ENCODE data around the gene DPP4. TPM values are rescaled to one million over a fixed set of nuclear protein-coding genes. Genes with fewer than 3 reads are reported as not detected.

The DPP4 gene
- total and polyA plus RNA-seq, 4 donors = 7.2 to 51.6 (median 21.3) TPM

DNA sequence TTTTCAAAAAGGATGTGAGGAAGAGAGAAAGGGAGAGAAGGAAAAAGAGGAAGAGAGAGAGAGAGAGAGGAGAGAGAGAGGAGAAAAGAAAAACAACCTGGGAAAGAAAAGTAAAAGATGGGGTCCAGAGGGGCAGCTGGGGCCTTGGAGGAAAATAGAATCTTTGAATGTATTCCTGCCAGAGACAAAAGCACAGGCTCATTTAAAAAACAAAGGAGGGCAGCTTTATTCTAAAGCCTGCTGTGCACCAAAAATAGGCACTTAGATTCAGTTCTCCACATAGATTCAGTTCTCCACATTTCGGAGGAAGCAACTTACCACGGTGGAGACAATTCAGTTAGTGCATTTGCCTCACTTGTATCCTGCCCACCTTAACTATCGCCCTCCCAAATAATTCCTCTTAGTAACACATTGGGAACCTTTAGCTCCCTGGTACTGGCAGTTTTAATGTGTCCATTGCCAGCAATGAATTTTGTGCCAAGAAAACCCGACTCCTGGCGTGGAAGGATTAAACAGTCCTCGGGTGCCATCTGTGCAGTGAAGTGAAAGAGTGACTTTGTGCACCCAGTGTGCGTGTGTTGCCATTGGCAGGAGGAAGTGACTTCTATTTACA, 71.3 kb downstream of the DPP4 start:
- H3K27me3 ChIP-seq (ENCODE audit: control insufficient read depth in 3 of 3, insufficient read depth in 3 of 3, low read length in 2 of 3) = no peaks in the 10 kb centered on the region
- no peak for ATAC-seq (ENCODE audit: insufficient read depth, low FRiP score)
- H3K4me1 ChIP-seq (ENCODE audit: control insufficient read depth in 5 of 5, insufficient read depth in 5 of 5, low read length in 5 of 5) = peaks cover 0 to 5% (median 0%) of the 10 kb centered on the region in 5 donors
- H3K4me3 ChIP-seq = no peak overlapping the region
- no peak overlapping the region for H3K9ac ChIP-seq (ENCODE audit: insufficient read depth in 1 of 2, low read length in 2 of 2)
- no peak for DNase-seq
- peaks cover 0 to 1% (median 0%) of the 10 kb centered on the region in 4 donors for H3K36me3 ChIP-seq (ENCODE audit: control insufficient read depth in 4 of 4, insufficient read depth in 4 of 4, low read length in 4 of 4)
- TF ChIP-seq, protein P1, sequence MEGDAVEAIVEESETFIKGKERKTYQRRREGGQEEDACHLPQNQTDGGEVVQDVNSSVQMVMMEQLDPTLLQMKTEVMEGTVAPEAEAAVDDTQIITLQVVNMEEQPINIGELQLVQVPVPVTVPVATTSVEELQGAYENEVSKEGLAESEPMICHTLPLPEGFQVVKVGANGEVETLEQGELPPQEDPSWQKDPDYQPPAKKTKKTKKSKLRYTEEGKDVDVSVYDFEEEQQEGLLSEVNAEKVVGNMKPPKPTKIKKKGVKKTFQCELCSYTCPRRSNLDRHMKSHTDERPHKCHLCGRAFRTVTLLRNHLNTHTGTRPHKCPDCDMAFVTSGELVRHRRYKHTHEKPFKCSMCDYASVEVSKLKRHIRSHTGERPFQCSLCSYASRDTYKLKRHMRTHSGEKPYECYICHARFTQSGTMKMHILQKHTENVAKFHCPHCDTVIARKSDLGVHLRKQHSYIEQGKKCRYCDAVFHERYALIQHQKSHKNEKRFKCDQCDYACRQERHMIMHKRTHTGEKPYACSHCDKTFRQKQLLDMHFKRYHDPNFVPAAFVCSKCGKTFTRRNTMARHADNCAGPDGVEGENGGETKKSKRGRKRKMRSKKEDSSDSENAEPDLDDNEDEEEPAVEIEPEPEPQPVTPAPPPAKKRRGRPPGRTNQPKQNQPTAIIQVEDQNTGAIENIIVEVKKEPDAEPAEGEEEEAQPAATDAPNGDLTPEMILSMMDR (IDR thresholded peaks at IDR 0.05; ENCODE audit: control extremely low read depth, extremely low read depth) = no peak
- H3K9me3 ChIP-seq (ENCODE audit: control insufficient read depth in 4 of 4, insufficient read depth in 3 of 4, low read length in 3 of 4) = no peaks in the 10 kb centered on the region
- H3K27ac ChIP-seq (ENCODE audit: low read depth in 1 of 2, low read length in 1 of 2) = no peak overlapping the region
- 77 to 79% methylated on average over 7 of the region's 7 CpGs for WGBS, 2 donors

DNA sequence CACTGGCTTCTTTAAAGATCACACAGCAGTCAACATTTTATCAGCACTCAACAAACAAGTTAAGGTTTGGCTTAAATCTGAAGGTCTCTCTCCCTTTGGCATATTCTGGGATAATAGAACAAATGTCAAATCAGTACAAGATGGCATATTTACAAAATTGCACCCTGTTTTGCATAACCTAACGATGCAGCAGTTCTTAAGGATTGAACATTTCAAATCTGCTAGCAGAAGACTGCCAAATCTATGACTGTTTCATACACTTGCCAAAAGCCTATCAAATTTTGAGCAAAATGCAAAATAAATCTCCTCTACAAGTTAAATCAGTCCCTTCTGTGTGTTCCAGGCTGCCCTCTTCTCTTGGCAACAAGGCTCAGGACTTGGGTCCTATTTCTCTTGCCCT, 73.6 kb downstream of the DPP4 start:
- Histone ChIP-seq H3K4me3 (no peak overlapping the region), H3K4me1 (ENCODE audit: control insufficient read depth in 5 of 5, insufficient read depth in 5 of 5, low read length in 5 of 5) (peaks cover 0 to 11% (median 0%) of the 10 kb centered on the region in 5 donors), H3K36me3 (ENCODE audit: control insufficient read depth in 4 of 4, insufficient read depth in 4 of 4, low read length in 4 of 4) (peaks cover 0 to 1% (median 0%) of the 10 kb centered on the region in 4 donors), H3K9me3 (ENCODE audit: control insufficient read depth in 4 of 4, insufficient read depth in 3 of 4, low read length in 3 of 4) (no peaks in the 10 kb centered on the region), H3K9ac (ENCODE audit: insufficient read depth in 1 of 2, low read length in 2 of 2) (no peak overlapping the region), H3K27me3 (ENCODE audit: control insufficient read depth in 3 of 3, insufficient read depth in 3 of 3, low read length in 2 of 3) (no peaks in the 10 kb centered on the region), H3K27ac (ENCODE audit: low read depth in 1 of 2, low read length in 1 of 2) (no peak overlapping the region)
- no peak for DNase-seq
- WGBS, 2 donors = 83 to 85% methylated on average over 1 of the region's 1 CpG
- TF ChIP-seq, protein P1 (IDR thresholded peaks at IDR 0.05; ENCODE audit: control extremely low read depth, extremely low read depth) = no peak
- ATAC-seq (ENCODE audit: insufficient read depth, low FRiP score) = no peak

DNA sequence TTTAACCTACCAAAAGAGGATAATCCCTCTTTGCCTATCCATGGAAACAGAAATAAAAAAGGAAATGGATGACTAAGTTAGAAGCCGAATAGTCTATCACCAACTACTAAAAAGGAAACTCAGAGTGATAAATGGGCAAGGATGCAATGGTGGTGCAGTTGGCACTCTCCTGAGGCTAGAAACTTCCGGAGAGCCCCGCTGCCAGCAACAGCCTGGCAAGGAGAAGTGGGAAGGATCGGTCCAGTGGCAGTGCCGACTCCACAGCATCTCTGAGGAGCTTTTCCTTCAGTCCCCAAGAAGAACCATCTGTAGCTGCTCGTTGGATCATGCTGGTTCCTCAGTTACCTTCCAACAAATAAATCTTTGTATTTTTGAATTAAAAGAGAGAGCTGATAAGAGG, 74.7 kb downstream of the DPP4 start:
- Histone ChIP-seq H3K27me3 (ENCODE audit: control insufficient read depth in 3 of 3, insufficient read depth in 3 of 3, low read length in 2 of 3) (no peaks in the 10 kb centered on the region), H3K9me3 (ENCODE audit: control insufficient read depth in 4 of 4, insufficient read depth in 3 of 4, low read length in 3 of 4) (no peaks in the 10 kb centered on the region), H3K4me1 (ENCODE audit: control insufficient read depth in 5 of 5, insufficient read depth in 5 of 5, low read length in 5 of 5) (peaks cover 0 to 12% (median 0%) of the 10 kb centered on the region in 5 donors), H3K36me3 (ENCODE audit: control insufficient read depth in 4 of 4, insufficient read depth in 4 of 4, low read length in 4 of 4) (peaks cover 0 to 2% (median under 1%) of the 10 kb centered on the region in 4 donors), H3K9ac (ENCODE audit: insufficient read depth in 1 of 2, low read length in 2 of 2) (no peak overlapping the region), H3K27ac (ENCODE audit: low read depth in 1 of 2, low read length in 1 of 2) (no peak overlapping the region), H3K4me3 (no peak overlapping the region)
- ATAC-seq (ENCODE audit: insufficient read depth, low FRiP score) = no peak
- WGBS, 2 donors = 56 to 67% methylated on average over 6 of the region's 6 CpGs
- no peak for DNase-seq
- TF ChIP-seq, protein P1 (IDR thresholded peaks at IDR 0.05; ENCODE audit: control extremely low read depth, extremely low read depth) = no peak

DNA sequence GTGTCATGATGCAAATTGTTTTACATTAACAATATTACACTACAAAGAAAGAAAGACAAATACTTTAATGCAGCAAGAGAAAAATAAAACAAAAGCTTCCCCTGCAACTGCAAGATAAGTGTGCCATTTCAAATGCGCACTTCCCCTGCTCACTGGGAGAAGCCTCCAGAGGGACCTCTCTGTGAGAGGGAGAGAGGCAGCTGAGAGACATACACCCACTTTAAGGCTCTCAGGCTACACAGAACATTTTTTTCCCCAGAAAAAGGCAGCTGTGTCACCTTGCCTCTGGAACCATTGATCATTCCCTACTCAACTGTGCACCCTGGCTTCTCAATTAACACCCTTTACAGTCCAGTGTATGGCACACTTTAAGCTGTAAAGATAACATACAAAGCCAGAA, 75.2 kb downstream of the DPP4 start:
- H3K36me3 ChIP-seq (ENCODE audit: control insufficient read depth in 4 of 4, insufficient read depth in 4 of 4, low read length in 4 of 4) = peaks cover 0 to 2% (median under 1%) of the 10 kb centered on the region in 4 donors
- ATAC-seq (ENCODE audit: insufficient read depth, low FRiP score) (no peak), DNase-seq (no peak)
- no peak overlapping the region for H3K9ac ChIP-seq (ENCODE audit: insufficient read depth in 1 of 2, low read length in 2 of 2)
- WGBS, 2 donors = 95 to 96% methylated on average over 1 of the region's 1 CpG
- H3K9me3 ChIP-seq (ENCODE audit: control insufficient read depth in 4 of 4, insufficient read depth in 3 of 4, low read length in 3 of 4) = no peaks in the 10 kb centered on the region
- H3K4me1 ChIP-seq (ENCODE audit: control insufficient read depth in 5 of 5, insufficient read depth in 5 of 5, low read length in 5 of 5) = peaks cover 0 to 12% (median 0%) of the 10 kb centered on the region in 5 donors
- no peaks in the 10 kb centered on the region for H3K27me3 ChIP-seq (ENCODE audit: control insufficient read depth in 3 of 3, insufficient read depth in 3 of 3, low read length in 2 of 3)
- H3K27ac ChIP-seq (ENCODE audit: low read depth in 1 of 2, low read length in 1 of 2) = no peak overlapping the region
- TF ChIP-seq, protein P1 (IDR thresholded peaks at IDR 0.05; ENCODE audit: control extremely low read depth, extremely low read depth) = no peak
- no peak overlapping the region for H3K4me3 ChIP-seq

All from lung (tissue), 12 donors.